OCI-LY3 (cell line): ENCODE data around the gene GREM1.

ENCODE experiments used
- H2AFZ ChIP-seq: fragments of 200-600, 300-600 bp; shearing (Covaris generic); 2 replicates; pipeline ENCODE4 v1.6.0; 2014; ENCODE audit warnings: antibody characterized with exemption, low read depth, low read length
- H3K27ac ChIP-seq: fragments of 200-600, 300-600 bp; sonication (generic); 2 replicates; pipeline ENCODE4 v1.5.1; 2014; ENCODE audit warnings: mild to moderate bottlenecking, low read length, moderate library complexity, mixed read lengths
- H3K27me3 ChIP-seq: fragments of 200-600, 300-600 bp; sonication (generic); 2 replicates; pipeline ENCODE4 v1.6.1; 2014; ENCODE audit warnings: low read depth, low read length, mixed read lengths
- H3K36me3 ChIP-seq: fragments of 200-600, 300-600 bp; sonication (generic); replicated peaks from 2 replicates; pipeline ENCODE3; 2014; ENCODE audit warnings: low read depth, low read length, mixed read lengths
- H3K4me1 ChIP-seq: fragments of 300-600, 200-600 bp; sonication (generic); 2 replicates; pipeline ENCODE4 v1.6.1; 2014; ENCODE audit warnings: low read length, mixed read lengths
- H3K4me2 ChIP-seq: fragments of 200-600, 300-600 bp; sonication (generic); 2 replicates; pipeline ENCODE4 v1.6.1; 2014; ENCODE audit warnings: low read length, mixed read lengths
- H3K4me3 ChIP-seq: fragments of 300-600, 200-600 bp; sonication (generic); 2 replicates; pipeline ENCODE4 v1.5.1; 2014; ENCODE audit warnings: antibody characterized with exemption, mild to moderate bottlenecking, low read length, moderate library complexity
- H3K79me2 ChIP-seq: fragments of 300-600, 200-600 bp; shearing (Covaris generic); 2 replicates; pipeline ENCODE4 v1.6.1; 2014; ENCODE audit warnings: mild to moderate bottlenecking, low read length, mixed read lengths
- H3K9ac ChIP-seq: fragments of 300-600, 200-600 bp; shearing (Covaris generic); 2 replicates; pipeline ENCODE4 v1.6.0; 2014; ENCODE audit warnings: mild to moderate bottlenecking, low read length, moderate library complexity
- H3K9me3 ChIP-seq: fragments of 200-600, 300-600 bp; shearing (Covaris generic); 2 replicates; pipeline ENCODE4 v1.6.1; 2014; ENCODE audit warnings: low read length, mixed read lengths; ENCODE audit not compliant: insufficient read depth
- H4K20me1 ChIP-seq: fragments of 200-600, 300-600 bp; sonication (generic); 2 replicates; pipeline ENCODE4 v1.6.1; 2016; ENCODE audit warnings: low read length, mixed read lengths; ENCODE audit not compliant: insufficient read depth
- EZH2phosphoT487 ChIP-seq: fragments of 200-600 bp; shearing (Covaris generic); IDR thresholded peaks from 2 replicates; pipeline ENCODE4 v1.6.1; 2018; ENCODE audit warnings: antibody characterized with exemption, mixed run types, low read depth
- TF ChIP-seq, protein P1 (sequence below): fragments of 200-600, 300-600 bp; sonication (generic); IDR thresholded peaks from 2 replicates; pipeline ENCODE4 v1.5.1; 2014; ENCODE audit warnings: antibody characterized with exemption, low read length, low read depth

Gene GREM1

DNA sequence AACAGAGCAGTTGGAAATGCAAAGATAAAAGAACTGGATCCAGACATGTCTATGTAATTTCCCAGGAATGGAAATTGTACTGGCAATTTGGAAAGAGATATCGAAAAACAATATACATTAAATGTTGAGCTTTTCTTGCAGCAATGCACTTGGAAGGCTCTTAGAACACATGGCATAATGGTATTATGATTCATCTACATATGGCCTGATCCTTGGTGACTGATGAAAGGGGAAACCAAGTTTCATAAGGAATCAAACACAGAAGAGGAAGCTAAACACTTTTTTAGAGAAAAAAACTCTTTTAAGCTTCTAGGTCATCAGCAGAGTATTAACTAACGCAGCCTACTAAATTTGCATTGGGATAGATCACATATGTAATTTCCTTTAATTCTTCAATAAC is 12.4 kb upstream of the GREM1 start:
- Histone ChIP-seq H3K36me3 (no peaks in the 10 kb centered on the region), H2AFZ (no peak overlapping the region), H3K4me1 (peaks cover 2% of the 10 kb centered on the region; the same call in 1 of the 2 replicates), H3K9ac (no peak overlapping the region), H3K27ac (no peak overlapping the region), H3K9me3 (no peaks in the 10 kb centered on the region), H3K79me2 (no peaks in the 10 kb centered on the region), H3K27me3 (peaks cover 77% of the 10 kb centered on the region), H3K4me2 (no peak overlapping the region), H3K4me3 (no peak overlapping the region), H4K20me1 (no peaks in the 10 kb centered on the region)
- TF ChIP-seq EZH2phosphoT487 = no peak
- TF ChIP-seq, protein P1, sequence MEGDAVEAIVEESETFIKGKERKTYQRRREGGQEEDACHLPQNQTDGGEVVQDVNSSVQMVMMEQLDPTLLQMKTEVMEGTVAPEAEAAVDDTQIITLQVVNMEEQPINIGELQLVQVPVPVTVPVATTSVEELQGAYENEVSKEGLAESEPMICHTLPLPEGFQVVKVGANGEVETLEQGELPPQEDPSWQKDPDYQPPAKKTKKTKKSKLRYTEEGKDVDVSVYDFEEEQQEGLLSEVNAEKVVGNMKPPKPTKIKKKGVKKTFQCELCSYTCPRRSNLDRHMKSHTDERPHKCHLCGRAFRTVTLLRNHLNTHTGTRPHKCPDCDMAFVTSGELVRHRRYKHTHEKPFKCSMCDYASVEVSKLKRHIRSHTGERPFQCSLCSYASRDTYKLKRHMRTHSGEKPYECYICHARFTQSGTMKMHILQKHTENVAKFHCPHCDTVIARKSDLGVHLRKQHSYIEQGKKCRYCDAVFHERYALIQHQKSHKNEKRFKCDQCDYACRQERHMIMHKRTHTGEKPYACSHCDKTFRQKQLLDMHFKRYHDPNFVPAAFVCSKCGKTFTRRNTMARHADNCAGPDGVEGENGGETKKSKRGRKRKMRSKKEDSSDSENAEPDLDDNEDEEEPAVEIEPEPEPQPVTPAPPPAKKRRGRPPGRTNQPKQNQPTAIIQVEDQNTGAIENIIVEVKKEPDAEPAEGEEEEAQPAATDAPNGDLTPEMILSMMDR = no peak

DNA sequence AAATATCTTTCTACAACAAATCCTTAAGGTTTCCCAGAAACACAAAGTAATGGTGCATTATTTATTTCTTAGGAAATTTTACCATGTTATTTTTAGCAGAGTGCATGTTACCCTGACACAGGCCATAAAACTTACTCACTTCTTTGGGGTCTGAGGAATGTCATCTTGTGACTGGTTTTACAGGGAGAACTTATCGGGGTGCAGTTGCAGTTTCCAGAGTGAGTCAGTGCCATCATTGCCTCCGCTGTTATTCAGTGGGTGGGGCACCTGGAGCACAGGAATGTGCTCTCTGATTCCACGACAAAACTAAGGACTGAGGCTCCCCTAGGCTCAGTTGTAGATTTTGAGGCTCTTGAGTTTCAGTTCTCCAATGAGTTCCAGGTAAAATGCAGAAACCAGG is 11.1 kb upstream of the GREM1 start:
- Histone ChIP-seq H3K27ac (no peak overlapping the region), H3K79me2 (no peaks in the 10 kb centered on the region), H4K20me1 (no peaks in the 10 kb centered on the region), H3K9me3 (no peaks in the 10 kb centered on the region), H3K9ac (no peak overlapping the region), H2AFZ (no peak overlapping the region), H3K4me3 (no peak overlapping the region), H3K27me3 (peaks cover 80% of the 10 kb centered on the region), H3K4me1 (peaks cover 2% of the 10 kb centered on the region; the same call in 1 of the 2 replicates), H3K36me3 (no peaks in the 10 kb centered on the region), H3K4me2 (no peak overlapping the region)
- TF ChIP-seq, protein P1 = no peak

GRCh38 chr15:32707436-32707835 is 10.4 kb upstream of the GREM1 start:
- Histone ChIP-seq H3K9me3 (no peaks in the 10 kb centered on the region), H3K27me3 (peaks cover 80% of the 10 kb centered on the region), H3K4me2 (no peak overlapping the region), H3K9ac (no peak overlapping the region), H3K4me1 (peaks cover 2% of the 10 kb centered on the region; the same call in 1 of the 2 replicates), H3K27ac (no peak overlapping the region), H3K36me3 (no peaks in the 10 kb centered on the region), H2AFZ (no peak overlapping the region), H3K79me2 (no peaks in the 10 kb centered on the region), H3K4me3 (no peak overlapping the region), H4K20me1 (no peaks in the 10 kb centered on the region)
- TF ChIP-seq, protein P1 = no peak
- TF ChIP-seq EZH2phosphoT487 = no peak

GRCh38 chr15:32709295-32710033 is 8.3 kb upstream of the GREM1 start:
- TF ChIP-seq, protein P1 = no peak
- TF ChIP-seq EZH2phosphoT487 = no peak
- no peak overlapping the region for H3K4me2 ChIP-seq
- H3K79me2 ChIP-seq = no peaks in the 10 kb centered on the region
- H3K9me3 ChIP-seq = no peaks in the 10 kb centered on the region
- no peak overlapping the region for H2AFZ ChIP-seq
- H3K27ac ChIP-seq = no peak overlapping the region
- H4K20me1 ChIP-seq = peaks cover 5% of the 10 kb centered on the region
- H3K4me1 ChIP-seq = peaks cover under 1% of the 10 kb centered on the region; the same call in 1 of the 2 replicates
- H3K27me3 ChIP-seq = peaks cover 79% of the 10 kb centered on the region
- H3K36me3 ChIP-seq = no peaks in the 10 kb centered on the region
- H3K4me3 ChIP-seq = no peak overlapping the region
- no peak overlapping the region for H3K9ac ChIP-seq
